ENCODE data around the gene MID1.

Gene MID1

GRCh38 chrX:10660171-10660570, 39.8 kb upstream of the MID1 start:
- Histone ChIP-seq H3K27me3 (ENCODE audit: insufficient read depth, poor library complexity, severe bottlenecking) (no peaks in the 10 kb centered on the region), H3K36me3 (ENCODE audit: low read depth) (no peaks in the 10 kb centered on the region), H3K9me3 (ENCODE audit: severe bottlenecking) (no peaks in the 10 kb centered on the region), H3K4me1 (ENCODE audit: insufficient read depth, poor library complexity, severe bottlenecking) (no peaks in the 10 kb centered on the region), H3K27ac (ENCODE audit: poor library complexity, severe bottlenecking) (no peak overlapping the region), H3K4me3 (ENCODE audit: severe bottlenecking) (no peak overlapping the region)
- ATAC-seq (ENCODE audit: low read depth) (no peak), DNase-seq (ENCODE audit: low spot score) (no peak)
- no peak for TF ChIP-seq CTCF (IDR thresholded peaks at IDR 0.05; ENCODE audit: poor library complexity, severe bottlenecking)

DNA sequence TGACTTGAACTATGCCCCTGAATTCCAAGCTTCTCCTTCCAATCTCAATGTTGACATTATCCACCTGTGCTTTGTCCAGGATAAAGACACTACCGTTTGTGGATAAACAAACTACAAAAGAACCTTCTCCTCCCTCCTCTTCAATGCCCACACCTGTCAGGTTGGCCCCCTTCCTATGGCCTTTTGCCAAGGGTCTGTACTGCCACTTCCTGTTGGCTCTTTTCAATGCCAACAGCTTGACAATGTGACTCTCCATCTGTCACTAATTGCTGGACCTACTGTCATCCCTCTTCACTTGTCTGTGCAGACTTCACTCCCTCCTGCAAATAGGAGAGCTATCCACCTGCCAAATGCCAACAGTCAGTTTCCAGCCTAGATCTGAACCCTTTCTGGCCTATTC, 35.8 kb upstream of the MID1 start:
- Histone ChIP-seq H3K27me3 (ENCODE audit: insufficient read depth, poor library complexity, severe bottlenecking) (no peaks in the 10 kb centered on the region), H3K27ac (ENCODE audit: poor library complexity, severe bottlenecking) (no peak overlapping the region), H3K4me1 (ENCODE audit: insufficient read depth, poor library complexity, severe bottlenecking) (no peaks in the 10 kb centered on the region), H3K9me3 (ENCODE audit: severe bottlenecking) (no peaks in the 10 kb centered on the region), H3K4me3 (ENCODE audit: severe bottlenecking) (no peak overlapping the region), H3K36me3 (ENCODE audit: low read depth) (no peaks in the 10 kb centered on the region)
- ATAC-seq (ENCODE audit: low read depth) (no peak), DNase-seq (ENCODE audit: low spot score) (no peak)
- TF ChIP-seq CTCF (IDR thresholded peaks at IDR 0.05; ENCODE audit: poor library complexity, severe bottlenecking) = no peak

- H3K27me3 ChIP-seq (ENCODE audit: insufficient read depth, poor library complexity, severe bottlenecking) = no peaks in the 10 kb centered on the region
Measured at GRCh38 chrX:10654960-10655359, 34.6 kb upstream of the MID1 start.

DNA sequence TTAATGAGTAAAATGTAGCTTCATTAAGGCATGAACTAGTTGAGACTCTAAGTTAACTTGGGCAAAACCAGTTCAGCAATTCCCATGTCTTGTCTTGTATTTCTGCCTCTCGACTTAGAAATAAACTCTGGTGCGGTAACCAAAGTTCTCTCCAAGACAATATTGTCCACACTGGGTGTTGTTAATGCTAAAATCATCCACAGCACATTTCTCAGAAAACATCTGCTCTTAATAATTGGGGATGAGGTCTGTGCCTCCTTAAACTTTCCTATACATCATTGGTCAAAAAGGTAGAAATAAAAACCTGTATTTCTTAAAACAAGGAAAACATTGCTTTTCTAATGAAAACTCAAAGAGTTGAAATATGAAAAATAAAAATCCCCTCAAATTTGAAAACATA, 32.9 kb upstream of the MID1 start:
- DNase-seq (ENCODE audit: low spot score) (no peak), ATAC-seq (ENCODE audit: low read depth) (no peak)
- Histone ChIP-seq H3K27ac (ENCODE audit: poor library complexity, severe bottlenecking) (no peak overlapping the region), H3K4me3 (ENCODE audit: severe bottlenecking) (no peak overlapping the region), H3K9me3 (ENCODE audit: severe bottlenecking) (no peaks in the 10 kb centered on the region), H3K4me1 (ENCODE audit: insufficient read depth, poor library complexity, severe bottlenecking) (no peaks in the 10 kb centered on the region), H3K27me3 (ENCODE audit: insufficient read depth, poor library complexity, severe bottlenecking) (no peaks in the 10 kb centered on the region), H3K36me3 (ENCODE audit: low read depth) (no peaks in the 10 kb centered on the region)
- TF ChIP-seq CTCF (IDR thresholded peaks at IDR 0.05; ENCODE audit: poor library complexity, severe bottlenecking) = no peak

More at GRCh38 chrX:10654960-10655359, 34.6 kb upstream of the MID1 start:
- ATAC-seq (ENCODE audit: low read depth) (no peak), DNase-seq (ENCODE audit: low spot score) (no peak)
- Histone ChIP-seq H3K27ac (ENCODE audit: poor library complexity, severe bottlenecking) (no peak overlapping the region), H3K4me1 (ENCODE audit: insufficient read depth, poor library complexity, severe bottlenecking) (no peaks in the 10 kb centered on the region), H3K36me3 (ENCODE audit: low read depth) (no peaks in the 10 kb centered on the region), H3K4me3 (ENCODE audit: severe bottlenecking) (no peak overlapping the region), H3K9me3 (ENCODE audit: severe bottlenecking) (no peaks in the 10 kb centered on the region)
- TF ChIP-seq CTCF (IDR thresholded peaks at IDR 0.05; ENCODE audit: poor library complexity, severe bottlenecking) = no peak

- Histone ChIP-seq H3K36me3 (ENCODE audit: low read depth) (no peaks in the 10 kb centered on the region), H3K9me3 (ENCODE audit: severe bottlenecking) (no peaks in the 10 kb centered on the region), H3K4me1 (ENCODE audit: insufficient read depth, poor library complexity, severe bottlenecking) (no peaks in the 10 kb centered on the region), H3K27me3 (ENCODE audit: insufficient read depth, poor library complexity, severe bottlenecking) (no peaks in the 10 kb centered on the region), H3K27ac (ENCODE audit: poor library complexity, severe bottlenecking) (no peak overlapping the region), H3K4me3 (ENCODE audit: severe bottlenecking) (no peak overlapping the region)
- no peak for TF ChIP-seq CTCF (IDR thresholded peaks at IDR 0.05; ENCODE audit: poor library complexity, severe bottlenecking)
- ATAC-seq (ENCODE audit: low read depth) = no peak
- no peak for DNase-seq (ENCODE audit: low spot score)
Measured at GRCh38 chrX:10649265-10649664, 28.9 kb upstream of the MID1 start.

Data from RWPE2 (cell line).